ENCODE results near the gene ZNF491.

- TF ChIP-seq TAF1 (IDR thresholded peaks at IDR 0.05; ENCODE audit: low read depth): no peak
- no peak for TF ChIP-seq FOXM1 (IDR thresholded peaks at IDR 0.05; ENCODE audit: borderline replicate concordance, low read depth)
- TF ChIP-seq REST (IDR thresholded peaks at IDR 0.05; ENCODE audit: low read depth): no peak
- TF ChIP-seq EP300 (IDR thresholded peaks at IDR 0.05; ENCODE audit: borderline replicate concordance): no peak
- no peak for TF ChIP-seq RAD21 (IDR thresholded peaks at IDR 0.05; ENCODE audit: low read depth)
- no peak for TF ChIP-seq TEAD4 (IDR thresholded peaks at IDR 0.05)
- no peak for TF ChIP-seq YY1 (IDR thresholded peaks at IDR 0.05; ENCODE audit: low read depth)
Measured at GRCh38 chr19:11792942-11793341, 5.4 kb upstream of the ZNF491 start.
